Thyroid gland (tissue), 4 donors: ENCODE data around the gene PSRC1. TPM values are rescaled to one million over a fixed set of nuclear protein-coding genes. Genes with fewer than 3 reads are reported as not detected.

Experiments
- DNase-seq, 2 donors: peaks; one replicate each; pipeline ENCODE4 v3.0.0-alpha.2; 2019
- H3K27ac ChIP-seq, 3 donors: fragments of 200-600 bp; sonication (generic); 1 replicate in 2 of 3; 2 replicates in 1 of 3; pipeline ENCODE4 v1.5.1; 2016 to 2019; ENCODE audit warnings: mild to moderate bottlenecking in 1 of 3, moderate library complexity in 1 of 3
- H3K27me3 ChIP-seq: fragments of 200-600 bp; sonication (generic); one replicate; pipeline ENCODE4 v1.5.1; 2019
- H3K36me3 ChIP-seq, 2 donors: fragments of 200-600 bp; sonication (generic); one replicate each; pipeline ENCODE4 v1.5.1; 2016 to 2019
- H3K4me1 ChIP-seq, 2 donors: fragments of 200-600 bp; sonication (generic); one replicate each; pipeline ENCODE4 v1.5.1; 2017 to 2019
- H3K4me3 ChIP-seq, 3 donors: fragments of 200-600 bp; sonication (generic); replicated peaks in 1 of 3; 1 replicate in 2 of 3; 2 replicates in 1 of 3; pipeline ENCODE4 v1.5.1; 2016; ENCODE audit warnings: mild to moderate bottlenecking in 1 of 3
- H3K9me3 ChIP-seq: fragments of 200-600 bp; sonication (generic); one replicate; pipeline ENCODE4 v1.5.1; 2017
- POLR2A ChIP-seq, 2 donors: fragments of 450-650 bp; IDR thresholded peaks; one replicate each; pipeline ENCODE4 v1.6.1; 2017; ENCODE audit warnings: antibody characterized with exemption in 2 of 2, mild to moderate bottlenecking in 2 of 2, moderate library complexity in 1 of 2
- WGBS, 2 donors: methylation state at CpG; one replicate each; pipeline ENCODE4 v1.1.5; 2017; 5-methylcytosine and 5-hydroxymethylcytosine counted together
- intact Hi-C: fragments of 100-400 bp; cut with DNase I; formaldehyde crosslinking; loops from one replicate; pipeline ENCODE4 v1.15.1; 2023
- total RNA-seq, 4 donors: library from RNA; depleted of rRNA; stranded (reverse); fragments of >200 nt; gene quantifications; one replicate each; pipeline ENCODE4 v1.2.3, GENCODE V29; 2016
- TF ChIP-seq, protein P1 (sequence below), 6 experiments: fragments of 200-600 bp in 3 of 6; fragments of 450-650 bp in 3 of 6; sonication (generic) in 3 of 6; IDR thresholded peaks; one replicate each; pipeline ENCODE4 v1.5.1; 2016 to 2019; ENCODE audit warnings: antibody characterized with exemption in 6 of 6, mild to moderate bottlenecking in 2 of 6, inconsistent platforms in 1 of 6, moderate library complexity in 1 of 6

Gene PSRC1
- total RNA-seq, 4 donors from 2014 or later: 1.0 to 4.0 (median 2.2) TPM

DNA sequence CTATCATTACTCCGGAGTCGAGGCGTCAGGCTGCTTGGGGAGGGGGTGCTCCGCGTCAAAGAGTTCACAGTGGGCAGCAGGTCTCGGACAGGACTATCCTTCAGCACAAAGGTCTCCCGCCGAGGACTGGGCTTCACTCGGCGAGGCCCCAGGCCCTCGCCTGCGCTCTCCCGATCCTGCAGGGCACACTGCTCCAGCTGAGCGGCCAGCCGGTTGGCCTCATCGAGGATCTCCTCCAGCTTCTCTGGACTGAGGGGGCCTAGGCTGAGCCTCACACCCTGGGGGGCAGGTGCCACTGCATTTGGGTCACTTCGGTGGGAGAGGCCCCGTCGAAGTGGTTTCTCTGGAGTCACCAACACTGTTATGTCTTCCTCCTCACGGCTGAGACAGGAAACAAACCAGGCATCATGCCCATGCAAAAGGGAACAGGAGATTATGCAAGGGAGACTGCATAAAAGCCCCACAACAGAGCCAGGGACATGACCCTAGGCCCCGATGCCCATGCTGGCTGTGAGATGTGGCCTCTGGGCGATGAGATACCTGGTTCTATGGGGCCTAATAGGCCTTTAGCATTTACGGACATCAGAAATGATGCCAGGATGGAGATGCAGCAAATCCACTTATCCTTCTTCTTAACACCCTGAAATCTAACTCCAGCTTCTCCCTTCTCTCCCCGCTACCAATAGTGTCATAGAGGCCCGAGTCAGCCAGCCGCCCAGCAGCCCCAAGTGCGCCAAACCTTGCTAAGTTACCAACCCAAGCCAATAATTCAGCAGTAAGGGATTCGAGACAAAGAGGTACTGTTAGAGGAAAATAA lies 1.1 kb downstream of the PSRC1 start:
- intact Hi-C loops: loop anchor here (5.0 kb wide), 1 partner anchor 115 kb away; the partner anchor contains the start of gene SORT1
- Histone ChIP-seq H3K27ac (no peak overlapping the region), H3K9me3 (no peaks in the 10 kb centered on the region), H3K36me3 (no peaks in the 10 kb centered on the region), H3K4me3 (no peak overlapping the region), H3K27me3 (no peaks in the 10 kb centered on the region), H3K4me1 (peaks cover 20 to 31% of the 10 kb centered on the region in 2 donors)
- DNase-seq: no peak
- TF ChIP-seq POLR2A (IDR thresholded peaks at IDR 0.05): no peak
- TF ChIP-seq, protein P1, sequence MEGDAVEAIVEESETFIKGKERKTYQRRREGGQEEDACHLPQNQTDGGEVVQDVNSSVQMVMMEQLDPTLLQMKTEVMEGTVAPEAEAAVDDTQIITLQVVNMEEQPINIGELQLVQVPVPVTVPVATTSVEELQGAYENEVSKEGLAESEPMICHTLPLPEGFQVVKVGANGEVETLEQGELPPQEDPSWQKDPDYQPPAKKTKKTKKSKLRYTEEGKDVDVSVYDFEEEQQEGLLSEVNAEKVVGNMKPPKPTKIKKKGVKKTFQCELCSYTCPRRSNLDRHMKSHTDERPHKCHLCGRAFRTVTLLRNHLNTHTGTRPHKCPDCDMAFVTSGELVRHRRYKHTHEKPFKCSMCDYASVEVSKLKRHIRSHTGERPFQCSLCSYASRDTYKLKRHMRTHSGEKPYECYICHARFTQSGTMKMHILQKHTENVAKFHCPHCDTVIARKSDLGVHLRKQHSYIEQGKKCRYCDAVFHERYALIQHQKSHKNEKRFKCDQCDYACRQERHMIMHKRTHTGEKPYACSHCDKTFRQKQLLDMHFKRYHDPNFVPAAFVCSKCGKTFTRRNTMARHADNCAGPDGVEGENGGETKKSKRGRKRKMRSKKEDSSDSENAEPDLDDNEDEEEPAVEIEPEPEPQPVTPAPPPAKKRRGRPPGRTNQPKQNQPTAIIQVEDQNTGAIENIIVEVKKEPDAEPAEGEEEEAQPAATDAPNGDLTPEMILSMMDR (IDR thresholded peaks at IDR 0.05): no peak
- 58 to 62% methylated on average over 20 to 26 of the region's 28 CpGs for WGBS, 2 donors

DNA sequence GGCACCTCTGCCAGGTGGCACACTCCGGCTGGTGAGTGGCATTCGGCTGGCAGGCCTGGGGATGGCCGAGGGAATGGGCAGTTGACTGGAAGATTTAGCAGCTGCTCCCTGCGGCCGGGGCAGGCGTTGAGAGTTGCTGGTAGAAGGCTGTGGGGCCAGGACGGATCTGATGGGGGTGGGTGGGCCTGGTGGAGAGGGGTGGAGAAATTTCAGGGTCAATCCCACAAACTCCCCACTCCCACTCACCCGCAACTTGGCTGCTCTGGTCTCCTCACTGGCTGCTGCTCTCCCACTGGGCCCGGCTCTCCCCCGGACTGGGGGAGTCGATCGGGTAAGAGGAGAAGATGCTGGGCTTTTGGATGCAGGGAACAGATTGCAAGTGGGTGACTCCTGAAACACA lies 2.1 kb downstream of the PSRC1 start:
- DNase-seq: no peak
- WGBS, 2 donors: 93 to 99% methylated on average over 12 of the region's 12 CpGs

DNA sequence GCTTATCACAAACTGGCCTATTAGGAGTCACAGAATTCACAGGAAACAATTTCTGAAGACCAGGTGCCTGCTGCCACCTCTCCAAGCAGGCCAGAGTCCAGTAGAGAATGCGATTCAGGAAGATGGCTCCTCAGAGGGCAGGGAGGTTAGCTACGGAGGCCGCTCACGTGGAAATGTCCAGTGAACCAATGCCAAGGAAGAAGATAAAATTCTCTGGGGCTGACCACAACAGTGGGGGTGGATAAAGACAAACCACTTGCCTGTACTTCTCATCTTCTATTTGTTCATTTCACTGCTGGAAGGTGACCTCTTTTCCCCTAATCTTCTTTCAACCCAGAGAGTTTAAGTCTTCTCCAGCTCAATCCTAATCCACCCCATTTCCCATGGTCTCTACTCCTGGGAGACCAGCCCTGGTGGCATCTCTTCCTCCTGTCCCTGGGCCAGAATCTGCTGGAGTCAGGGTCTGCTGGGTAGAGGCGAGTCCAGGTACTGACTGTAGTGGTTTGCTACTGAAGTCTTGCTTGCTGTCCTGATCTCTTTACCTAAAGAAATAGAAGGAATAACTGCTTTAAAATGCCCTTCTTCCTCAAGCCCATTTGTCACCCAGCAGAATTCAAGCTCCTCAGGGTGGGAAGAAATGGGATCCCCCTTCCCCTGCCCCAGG lies 3.2 kb downstream of the PSRC1 start:
- Histone ChIP-seq H3K4me3 (no peak overlapping the region), H3K9me3 (no peaks in the 10 kb centered on the region), H3K27me3 (no peaks in the 10 kb centered on the region), H3K27ac (no peak overlapping the region), H3K36me3 (no peaks in the 10 kb centered on the region), H3K4me1 (peaks cover 39 to 52% of the 10 kb centered on the region in 2 donors)
- TF ChIP-seq, protein P1 (IDR thresholded peaks at IDR 0.05): no peak
- TF ChIP-seq POLR2A (IDR thresholded peaks at IDR 0.05): no peak
- no peak for DNase-seq
- intact Hi-C loops: loop anchor here (5.0 kb wide), 1 partner anchor 118 kb away; the partner anchor contains the start of gene SORT1
- 90 to 91% methylated on average over 5 of the region's 5 CpGs for WGBS, 2 donors

More for the DNA sequence above, 2.1 kb downstream of the PSRC1 start:
- no peak for TF ChIP-seq POLR2A (IDR thresholded peaks at IDR 0.05)
- TF ChIP-seq, protein P1 (IDR thresholded peaks at IDR 0.05): no peak
- Histone ChIP-seq H3K36me3 (no peaks in the 10 kb centered on the region), H3K4me1 (peaks cover 28 to 41% of the 10 kb centered on the region in 2 donors), H3K27me3 (no peaks in the 10 kb centered on the region), H3K4me3 (no peak overlapping the region), H3K9me3 (no peaks in the 10 kb centered on the region), H3K27ac (no peak overlapping the region)
- intact Hi-C loops: loop anchor here (5.0 kb wide), 1 partner anchor 116 kb away; the partner anchor contains the start of gene SORT1

DNA sequence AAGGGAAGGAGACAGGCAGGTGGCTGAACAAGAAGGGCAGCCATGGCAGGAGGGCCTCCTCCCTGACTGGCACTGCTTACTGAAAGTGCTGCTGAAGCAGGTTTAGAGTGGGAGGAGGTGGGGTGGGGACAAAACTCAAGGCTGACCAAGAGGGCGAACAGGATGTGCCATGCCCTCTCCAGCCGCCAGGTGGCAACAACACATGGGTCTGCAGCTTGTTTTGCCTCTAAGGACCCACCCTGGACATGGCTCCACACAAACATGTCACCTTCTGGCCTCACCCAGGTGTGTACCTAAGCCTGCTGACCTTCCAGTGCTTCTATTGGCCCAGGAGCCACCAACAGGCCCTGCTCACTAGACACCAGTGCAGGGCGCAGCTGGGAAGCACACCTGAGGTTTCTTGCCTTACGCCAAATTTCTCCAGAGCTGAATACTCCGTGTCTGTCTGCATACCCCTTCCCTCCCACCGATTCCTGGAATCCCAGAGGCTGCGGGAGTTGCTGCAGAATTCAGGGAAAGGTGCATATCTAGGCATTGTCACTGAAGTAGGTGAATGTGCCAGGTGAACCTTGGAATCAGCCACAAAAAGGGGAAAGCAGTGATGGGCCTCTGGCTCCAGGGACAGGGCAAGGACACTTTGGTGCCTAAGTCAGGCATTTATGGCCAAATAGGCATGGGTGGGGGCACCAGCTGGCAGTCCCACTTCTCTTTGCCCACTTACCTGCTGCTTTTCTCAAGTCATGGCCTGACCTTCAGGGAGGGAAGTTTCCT lies 5.3 kb downstream of the PSRC1 start:
- WGBS, 2 donors: 63 to 69% methylated on average over 7 of the region's 7 CpGs
- peak overlapping the region; percentile 67 to 96 (median 94) for H3K27ac ChIP-seq
- H3K4me3 ChIP-seq: no peak overlapping the region
- peaks cover 46 to 57% of the 10 kb centered on the region in 2 donors for H3K4me1 ChIP-seq
- intact Hi-C loops: no loop called here
- no peaks in the 10 kb centered on the region for H3K27me3 ChIP-seq
- DNase-seq: peak; percentile 94 to 95
- peak in 1 of 2 donors; percentile 65 for TF ChIP-seq POLR2A (IDR thresholded peaks at IDR 0.05)
- TF ChIP-seq, protein P1 (IDR thresholded peaks at IDR 0.05): peak; percentile 66 to 97 (median 90)
- H3K9me3 ChIP-seq: no peaks in the 10 kb centered on the region
- H3K36me3 ChIP-seq: no peaks in the 10 kb centered on the region
